HUES48 (cell line): ENCODE measurements around the gene NR5A1.

Experiments used
- H3K27ac ChIP-seq: one replicate; pipeline ENCODE4 v1.7.0; 2013; ENCODE audit warnings: low read depth, low read length, inconsistent platforms
- H3K27me3 ChIP-seq: 2 replicates; pipeline ENCODE4 v1.6.1; 2013; ENCODE audit warnings: mild to moderate bottlenecking, low read length; ENCODE audit not compliant: control insufficient read depth, insufficient read depth
- H3K36me3 ChIP-seq: 2 replicates; pipeline ENCODE4 v1.6.1; 2013; ENCODE audit warnings: low read length; ENCODE audit not compliant: control insufficient read depth, insufficient read depth
- H3K4me1 ChIP-seq: 2 replicates; pipeline ENCODE4 v1.6.1; 2013; ENCODE audit warnings: mild to moderate bottlenecking, low read length; ENCODE audit not compliant: control insufficient read depth, insufficient read depth
- H3K4me3 ChIP-seq: 2 replicates; pipeline ENCODE4 v1.5.1; 2013; ENCODE audit warnings: mild to moderate bottlenecking, low read depth, low read length
- H3K9ac ChIP-seq: 2 replicates; pipeline ENCODE4 v1.6.1; 2013; ENCODE audit warnings: mild to moderate bottlenecking, low read depth, low read length, moderate library complexity
- H3K9me3 ChIP-seq: 2 replicates; pipeline ENCODE4 v1.6.1; 2013; ENCODE audit warnings: low read length; ENCODE audit not compliant: control insufficient read depth, insufficient read depth

The NR5A1 gene

DNA sequence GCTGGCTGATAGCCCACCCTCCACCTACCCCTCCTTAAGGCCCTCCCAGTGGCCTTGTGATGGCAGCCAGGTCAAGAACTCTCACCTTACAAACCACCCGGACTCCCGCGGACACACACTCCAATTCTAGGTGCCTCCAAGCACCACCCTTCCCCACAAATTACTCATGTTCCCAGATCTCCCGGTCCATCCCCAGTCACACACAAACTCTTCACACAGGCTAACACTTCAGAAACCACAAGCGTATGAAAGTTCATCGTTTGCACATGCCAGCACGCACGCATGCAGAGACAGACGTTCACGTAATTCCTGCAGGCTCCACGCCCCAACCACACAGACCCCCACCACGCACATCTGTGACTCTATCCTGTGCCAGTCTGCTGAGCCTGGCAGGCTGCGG is 18.0 kb downstream of the NR5A1 start:
- no peak overlapping the region for H3K9ac ChIP-seq
- no peaks in the 10 kb centered on the region for H3K36me3 ChIP-seq
- no peaks in the 10 kb centered on the region for H3K27me3 ChIP-seq
- H3K27ac ChIP-seq, result no peak overlapping the region
- peaks cover 4% of the 10 kb centered on the region; the same call in 1 of the 2 replicates for H3K4me1 ChIP-seq
- no peaks in the 10 kb centered on the region for H3K9me3 ChIP-seq
- no peak overlapping the region for H3K4me3 ChIP-seq

DNA sequence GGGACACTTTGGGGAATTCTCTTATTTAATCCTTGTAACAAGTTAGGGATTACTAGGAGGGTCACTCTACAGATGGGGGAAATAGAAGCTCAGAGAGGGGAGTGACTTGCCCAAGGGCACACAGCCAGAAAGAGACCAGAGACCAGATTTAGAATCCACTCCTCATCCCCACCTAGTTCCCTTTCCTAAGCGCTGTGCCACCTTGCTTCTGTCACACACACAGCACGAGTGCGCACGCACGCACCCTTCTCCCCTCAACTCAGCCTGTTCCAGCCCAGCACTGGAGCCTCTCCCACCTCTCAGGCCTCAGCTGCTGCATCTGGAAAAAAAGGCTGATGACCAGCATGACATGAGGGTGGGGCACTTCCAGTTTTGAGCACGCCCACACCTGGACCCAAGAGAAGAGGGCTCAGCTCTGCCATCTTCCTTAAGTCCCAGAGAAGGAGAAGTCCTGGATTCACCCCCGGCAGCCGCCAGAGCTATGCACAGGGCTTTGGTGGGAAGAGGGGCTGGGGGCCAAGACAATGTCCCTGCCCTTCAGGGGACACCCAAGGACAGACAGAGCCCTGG is 18.5 kb downstream of the NR5A1 start:
- Histone ChIP-seq H3K36me3 (no peaks in the 10 kb centered on the region), H3K4me3 (no peak overlapping the region), H3K9me3 (no peaks in the 10 kb centered on the region), H3K4me1 (peaks cover 4% of the 10 kb centered on the region; the same call in 1 of the 2 replicates), H3K27me3 (no peaks in the 10 kb centered on the region), H3K27ac (no peak overlapping the region), H3K9ac (no peak overlapping the region)

DNA sequence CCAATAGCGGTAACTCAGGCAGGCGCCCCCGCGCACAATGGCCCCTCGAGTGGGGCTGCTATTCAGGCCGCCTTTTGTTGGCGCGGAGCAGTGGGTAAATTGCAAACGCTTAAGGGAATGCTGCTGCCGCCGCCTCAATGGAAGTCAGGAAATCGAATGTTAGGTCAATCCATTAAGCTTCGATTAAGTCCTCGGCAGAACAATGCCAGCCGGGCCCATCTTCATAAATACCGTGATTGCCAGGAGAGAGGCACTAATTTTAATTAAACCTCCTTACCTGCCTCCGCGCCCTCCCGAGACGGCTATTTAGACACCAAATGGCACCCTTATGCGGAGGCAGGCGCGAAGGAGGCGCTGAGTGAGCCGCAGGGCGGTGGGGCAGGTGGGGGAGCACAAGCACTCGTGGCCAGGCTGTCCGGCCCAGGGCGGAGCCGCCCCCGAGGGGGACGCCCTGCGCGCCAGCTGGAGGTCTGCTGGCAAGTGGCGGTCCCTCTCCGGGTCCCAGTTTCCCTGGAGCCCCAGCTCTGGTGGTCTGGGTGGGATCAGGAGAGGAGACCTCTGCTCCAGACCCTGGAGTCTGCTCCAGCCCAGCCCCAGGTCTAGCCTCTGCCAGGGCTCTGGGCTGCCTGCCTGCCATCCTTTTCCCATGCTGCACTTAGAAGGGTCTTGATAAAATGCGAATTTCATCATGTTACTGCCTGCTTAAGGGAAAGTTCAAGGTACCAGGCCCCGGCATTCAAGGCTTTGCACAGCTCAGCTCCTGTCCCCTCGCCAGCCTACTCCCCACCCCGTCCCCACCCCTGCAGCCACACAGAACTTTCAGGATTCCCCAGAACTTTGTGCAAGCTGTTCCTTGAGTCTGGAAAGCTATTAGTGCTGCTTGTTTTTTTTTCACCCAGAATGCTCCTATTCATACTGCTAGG is 19.7 kb downstream of the NR5A1 start:
- Histone ChIP-seq H3K4me1 (peaks cover 4% of the 10 kb centered on the region; the same call in 1 of the 2 replicates), H3K9ac (no peak overlapping the region), H3K27ac (no peak overlapping the region), H3K4me3 (no peak overlapping the region), H3K27me3 (peaks cover 9% of the 10 kb centered on the region), H3K9me3 (no peaks in the 10 kb centered on the region), H3K36me3 (no peaks in the 10 kb centered on the region)

DNA sequence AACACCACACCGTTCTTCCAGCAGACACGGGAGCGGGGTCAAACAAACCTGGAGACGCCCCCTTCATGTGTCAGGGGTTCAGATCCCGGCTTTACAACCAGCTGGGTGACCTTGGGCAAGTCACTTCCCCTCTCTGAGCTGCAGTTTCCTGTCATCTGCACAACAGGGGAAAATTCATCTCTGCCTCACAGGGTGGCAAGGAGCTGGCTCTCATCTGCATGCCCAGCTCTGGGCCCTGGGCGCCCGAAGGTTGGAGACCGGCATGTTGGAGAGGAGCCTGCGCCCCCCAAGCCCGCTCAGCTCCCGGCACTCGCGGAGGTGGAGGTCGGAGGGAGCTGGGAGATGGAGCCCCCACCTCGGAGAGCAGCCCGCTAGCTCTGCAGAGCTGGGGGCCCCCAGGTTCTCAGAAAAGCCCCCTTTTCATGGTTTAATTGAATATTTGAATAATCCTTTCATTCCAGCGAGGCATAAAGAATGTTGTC is 20.4 kb downstream of the NR5A1 start:
- Histone ChIP-seq H3K27me3 (peaks cover 14% of the 10 kb centered on the region), H3K4me3 (no peak overlapping the region), H3K36me3 (no peaks in the 10 kb centered on the region), H3K9me3 (no peaks in the 10 kb centered on the region), H3K4me1 (peaks cover 9% of the 10 kb centered on the region; the same call in 1 of the 2 replicates), H3K27ac (no peak overlapping the region), H3K9ac (no peak overlapping the region)

DNA sequence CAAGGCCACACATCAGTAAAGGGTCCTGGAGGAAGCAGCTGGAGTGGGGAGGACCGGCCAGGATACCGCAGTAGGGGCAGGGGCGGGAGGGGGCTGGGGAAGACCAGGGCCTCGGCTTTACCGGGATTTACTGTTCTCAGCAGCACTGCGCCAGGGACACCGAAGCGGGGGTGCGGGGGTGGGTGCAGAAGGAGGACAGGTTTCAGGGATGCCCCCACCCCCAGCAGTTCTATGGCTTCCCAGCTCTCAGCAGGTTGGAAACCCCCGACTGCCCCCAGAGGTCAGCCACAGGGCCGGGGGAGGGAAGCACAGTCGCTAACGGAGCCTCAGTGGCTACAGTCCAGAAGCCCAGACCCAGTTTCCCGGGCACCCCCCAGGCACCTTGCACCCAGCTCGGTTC is 21.3 kb downstream of the NR5A1 start:
- Histone ChIP-seq H3K27ac (no peak overlapping the region), H3K36me3 (no peaks in the 10 kb centered on the region), H3K9me3 (no peaks in the 10 kb centered on the region), H3K9ac (no peak overlapping the region), H3K4me1 (peaks cover 14% of the 10 kb centered on the region; the same call in 1 of the 2 replicates), H3K4me3 (no peak overlapping the region), H3K27me3 (peaks cover 14% of the 10 kb centered on the region)

DNA sequence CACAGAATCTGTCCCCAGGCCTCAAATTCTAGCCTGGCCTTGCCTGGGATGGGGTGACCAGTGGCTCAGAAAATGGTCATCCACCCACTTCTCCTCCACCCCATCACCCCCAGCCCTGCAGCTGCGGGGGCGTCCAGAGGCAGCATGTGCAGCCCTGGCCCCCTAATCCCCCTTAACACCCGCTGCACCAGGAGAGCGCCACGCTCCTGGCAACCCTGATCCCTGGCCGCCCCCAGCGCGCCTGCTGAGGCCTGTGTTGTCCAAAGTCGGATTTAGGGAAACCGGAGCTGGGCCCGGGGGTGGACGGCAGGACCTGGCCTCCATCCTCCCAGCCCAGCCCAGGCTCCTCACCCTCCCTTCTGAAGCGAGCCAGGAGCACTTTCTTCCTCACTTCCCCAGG is 22.0 kb downstream of the NR5A1 start:
- Histone ChIP-seq H3K9ac (no peak overlapping the region), H3K4me1 (peaks cover 14% of the 10 kb centered on the region; the same call in 1 of the 2 replicates), H3K36me3 (no peaks in the 10 kb centered on the region), H3K9me3 (no peaks in the 10 kb centered on the region), H3K27me3 (peaks cover 17% of the 10 kb centered on the region), H3K27ac (no peak overlapping the region), H3K4me3 (no peak overlapping the region)

DNA sequence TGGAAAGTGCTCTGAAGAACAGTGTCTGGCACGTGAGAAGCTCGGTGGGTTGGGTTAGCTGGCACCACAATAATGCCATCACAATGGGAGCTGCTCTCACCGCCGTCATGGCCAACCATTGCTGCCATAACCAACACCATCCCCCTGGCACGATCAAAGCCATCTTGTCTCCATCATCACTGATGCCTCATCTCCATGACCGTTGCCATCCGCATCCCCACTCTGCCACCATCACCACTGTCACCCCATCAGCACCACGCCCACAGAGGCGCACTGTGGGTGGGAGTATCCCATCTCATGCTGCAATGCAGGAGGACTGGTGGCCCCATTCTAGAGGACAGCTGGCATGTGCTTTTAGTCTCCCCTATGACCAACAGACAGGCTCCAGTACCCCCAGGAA is 23.7 kb downstream of the NR5A1 start:
- Histone ChIP-seq H3K36me3 (no peaks in the 10 kb centered on the region), H3K4me3 (no peak overlapping the region), H3K9me3 (no peaks in the 10 kb centered on the region), H3K27me3 (peaks cover 34% of the 10 kb centered on the region), H3K9ac (no peak overlapping the region), H3K27ac (no peak overlapping the region), H3K4me1 (peaks cover 15% of the 10 kb centered on the region; the same call in 1 of the 2 replicates)

DNA sequence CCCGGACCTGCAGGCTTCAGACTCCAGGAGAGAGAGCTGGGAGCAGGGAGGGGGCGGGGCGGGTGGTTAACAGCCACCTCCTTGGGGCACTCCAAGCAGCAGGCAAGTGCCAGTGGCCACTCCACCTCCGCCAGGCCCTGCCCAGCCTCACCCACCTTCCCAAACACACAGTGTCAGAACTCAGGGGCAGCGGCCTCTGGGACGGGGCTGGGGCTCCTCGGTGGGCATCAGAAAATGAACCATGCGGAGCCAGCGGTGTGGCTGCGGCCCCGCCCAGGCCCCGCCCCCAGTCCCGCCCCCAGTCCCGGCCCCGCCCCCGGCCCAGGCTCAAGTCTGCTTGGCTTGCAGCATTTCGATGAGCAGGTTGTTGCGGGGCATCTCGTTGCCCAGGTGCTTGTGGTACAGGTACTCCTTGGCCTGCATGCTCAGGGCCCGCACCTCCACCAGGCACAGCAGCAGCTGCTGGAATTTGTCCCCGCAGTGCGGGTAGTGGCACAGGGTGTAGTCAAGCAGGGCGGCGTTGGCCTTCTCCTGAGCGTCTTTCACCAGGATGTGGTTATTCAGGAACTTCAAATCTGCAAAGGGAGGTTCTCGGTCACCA is 24.7 kb downstream of the NR5A1 start:
- Histone ChIP-seq H3K4me3 (peak overlapping the region; percentile 50; the same call in 1 of the 2 replicates), H3K27ac (no peak overlapping the region), H3K4me1 (peaks cover 19% of the 10 kb centered on the region; the same call in 1 of the 2 replicates)

DNA sequence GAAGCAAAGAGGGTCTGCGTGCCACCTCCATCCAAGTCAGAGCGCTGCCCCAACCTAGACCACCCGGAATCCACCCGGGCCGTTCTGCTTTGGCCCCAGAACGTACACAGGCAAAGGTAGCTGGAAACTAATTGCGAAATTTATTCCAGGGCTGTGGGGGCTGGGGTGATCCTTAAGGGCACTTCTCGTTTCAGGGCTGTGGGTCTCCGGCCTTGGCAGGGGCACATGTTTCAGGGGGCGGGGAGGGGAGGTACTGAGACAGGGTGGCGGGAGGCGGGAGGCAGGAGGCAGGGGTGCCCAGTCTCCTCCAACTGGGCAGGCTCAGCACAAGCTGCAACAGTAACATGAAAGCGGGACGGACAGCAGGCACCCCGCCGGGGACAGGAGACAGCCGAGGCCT is 26.1 kb downstream of the NR5A1 start:
- H3K27ac ChIP-seq, result no peak overlapping the region
- H3K4me1 ChIP-seq, result peaks cover 20% of the 10 kb centered on the region; the same call in 1 of the 2 replicates
- no peaks in the 10 kb centered on the region for H3K36me3 ChIP-seq
- H3K4me3 ChIP-seq, result no peak overlapping the region
- peaks cover 55% of the 10 kb centered on the region for H3K27me3 ChIP-seq
- H3K9ac ChIP-seq, result no peak overlapping the region
- no peaks in the 10 kb centered on the region for H3K9me3 ChIP-seq

More for the DNA sequence above, 24.7 kb downstream of the NR5A1 start:
- Histone ChIP-seq H3K27me3 (peaks cover 41% of the 10 kb centered on the region), H3K9me3 (no peaks in the 10 kb centered on the region), H3K36me3 (no peaks in the 10 kb centered on the region), H3K9ac (no peak overlapping the region)

DNA sequence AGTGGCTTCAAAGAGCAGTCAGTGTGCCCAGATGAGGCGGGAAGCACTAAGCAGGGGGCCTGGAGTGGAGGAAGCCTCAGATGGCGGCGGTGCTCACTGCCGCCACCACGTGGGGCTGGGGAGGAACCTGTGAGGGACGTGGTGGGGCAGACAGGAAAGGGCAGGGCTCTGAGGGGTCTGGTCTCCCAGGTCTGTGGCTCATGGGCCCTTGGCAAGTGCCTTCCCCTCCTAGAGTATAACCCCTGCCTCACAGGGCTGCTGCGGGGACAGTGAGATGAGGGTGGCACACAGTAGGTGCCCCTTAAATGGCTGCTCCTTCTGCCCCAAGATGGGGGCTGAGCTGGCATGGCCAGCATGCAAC is 26.6 kb downstream of the NR5A1 start:
- no peak overlapping the region for H3K27ac ChIP-seq
- H3K36me3 ChIP-seq, result no peaks in the 10 kb centered on the region
- H3K27me3 ChIP-seq, result peaks cover 60% of the 10 kb centered on the region
- no peaks in the 10 kb centered on the region for H3K9me3 ChIP-seq
- H3K4me1 ChIP-seq, result peaks cover 20% of the 10 kb centered on the region; the same call in 1 of the 2 replicates
- no peak overlapping the region for H3K9ac ChIP-seq
- no peak overlapping the region for H3K4me3 ChIP-seq
